Epithelial cell of esophagus (primary cell): ENCODE results near the gene L3MBTL2.

ENCODE experiments used
- DNase-seq: peaks from one replicate; pipeline ENCODE4 v3.0.0; 2010; ENCODE audit warnings: low read depth
- H3K4me3 ChIP-seq: 2 replicates; pipeline ENCODE4 v1.5.1; 2011; ENCODE audit warnings: mild to moderate bottlenecking, low read length, control low read depth
- CTCF ChIP-seq: IDR thresholded peaks from 2 replicates; pipeline ENCODE4 v1.5.1; 2011; ENCODE audit warnings: low read depth, mild to moderate bottlenecking, low read length, control low read depth, inconsistent platforms; ENCODE audit not compliant: insufficient read depth; ENCODE audit errors: missing control alignments

The L3MBTL2 gene

GRCh38 chr22:41226723-41227655 lies 21.9 kb downstream of the L3MBTL2 start:
- TF ChIP-seq CTCF: no peak
- H3K4me3 ChIP-seq: no peak overlapping the region
- no peak for DNase-seq

GRCh38 chr22:41229215-41229614 lies 24.1 kb downstream of the L3MBTL2 start:
- no peak overlapping the region for H3K4me3 ChIP-seq
- no peak for TF ChIP-seq CTCF

GRCh38 chr22:41229730-41230400 lies 24.8 kb downstream of the L3MBTL2 start:
- DNase-seq: no peak
- no peak overlapping the region for H3K4me3 ChIP-seq
- no peak for TF ChIP-seq CTCF

More at GRCh38 chr22:41229215-41229614, 24.1 kb downstream of the L3MBTL2 start:
- no peak for DNase-seq

GRCh38 chr22:41230401-41230785 lies 25.3 kb downstream of the L3MBTL2 start:
- no peak for DNase-seq
- H3K4me3 ChIP-seq: no peak overlapping the region
- TF ChIP-seq CTCF: no peak

- no peak for DNase-seq
Observed at GRCh38 chr22:41231369-41231768, 26.3 kb downstream of the L3MBTL2 start.

More at GRCh38 chr22:41231369-41231768, 26.3 kb downstream of the L3MBTL2 start:
- no peak overlapping the region for H3K4me3 ChIP-seq
- no peak for TF ChIP-seq CTCF
